Stimulated activated naive CD8-positive, alpha-beta T cell treated with anti-CD3 and anti-CD28 coated beads, Interleukin-15, amount 100 ng/mL, for 72 hours (primary cell): ENCODE measurements around the gene PNPLA2.
A peak's percentile ranks its signal among the peaks of the same experiment; 100 is the strongest.

Experiments
- ATAC-seq: fragments of 150-1000 bp; cut with Tn5 transposase; 2 replicates; pipeline ENCODE4 v1.10.0; 2021; ENCODE audit warnings: mild to moderate bottlenecking, moderate library complexity
- DNase-seq, 2 donors: peaks; one replicate each; pipeline ENCODE4 v3.0.0; 2021 to 2022
- H3K27ac Mint-ChIP-seq, 2 donors: one replicate each; pipeline ENCODE4 v1.8.0; 2022; ENCODE audit warnings: mild to moderate bottlenecking in 2 of 2, mixed read lengths in 2 of 2, moderate library complexity in 2 of 2
- H3K27me3 Mint-ChIP-seq: one replicate; pipeline ENCODE4 v1.8.0; 2022; ENCODE audit warnings: mixed read lengths
- H3K4me1 Mint-ChIP-seq: one replicate; pipeline ENCODE4 v1.8.0; 2022; ENCODE audit warnings: mild to moderate bottlenecking, mixed read lengths
- H3K4me3 Mint-ChIP-seq, 2 donors: one replicate each; pipeline ENCODE4 v1.8.0; 2022; ENCODE audit warnings: mild to moderate bottlenecking in 2 of 2, mixed read lengths in 2 of 2, moderate library complexity in 1 of 2
- H3K9me3 Mint-ChIP-seq, 2 donors: one replicate each; pipeline ENCODE4 v1.8.0; 2022; ENCODE audit warnings: mixed read lengths in 2 of 2

The PNPLA2 gene

DNA sequence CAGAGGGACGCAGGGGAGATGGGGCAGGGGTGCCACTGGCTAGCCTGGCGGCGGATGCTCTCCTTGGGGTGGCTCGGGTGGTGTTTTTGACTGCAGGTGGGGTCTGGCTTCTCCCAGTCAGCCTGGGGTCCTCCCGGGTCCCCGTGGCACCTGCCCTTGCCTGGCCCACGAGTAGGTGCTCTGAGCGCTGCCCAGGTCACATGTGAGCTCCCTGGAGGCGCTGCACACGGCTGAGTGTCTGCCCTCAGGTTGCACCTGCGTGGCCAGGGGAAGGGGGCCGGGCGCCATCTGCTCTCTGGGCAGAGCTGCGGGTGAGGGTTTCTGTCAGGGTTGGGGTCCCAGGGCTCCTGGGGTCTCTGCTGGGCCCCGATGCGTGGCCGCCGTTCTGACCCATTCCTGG is 29.2 kb downstream of the PNPLA2 start:
- Mint-ChIP-seq H3K9me3 (no peaks in the 10 kb centered on the region), H3K27ac (no peak overlapping the region), H3K27me3 (peaks cover 11% of the 10 kb centered on the region), H3K4me3 (no peak overlapping the region), H3K4me1 (peaks cover 50% of the 10 kb centered on the region)
- DNase-seq: no peak
- ATAC-seq: no peak

DNA sequence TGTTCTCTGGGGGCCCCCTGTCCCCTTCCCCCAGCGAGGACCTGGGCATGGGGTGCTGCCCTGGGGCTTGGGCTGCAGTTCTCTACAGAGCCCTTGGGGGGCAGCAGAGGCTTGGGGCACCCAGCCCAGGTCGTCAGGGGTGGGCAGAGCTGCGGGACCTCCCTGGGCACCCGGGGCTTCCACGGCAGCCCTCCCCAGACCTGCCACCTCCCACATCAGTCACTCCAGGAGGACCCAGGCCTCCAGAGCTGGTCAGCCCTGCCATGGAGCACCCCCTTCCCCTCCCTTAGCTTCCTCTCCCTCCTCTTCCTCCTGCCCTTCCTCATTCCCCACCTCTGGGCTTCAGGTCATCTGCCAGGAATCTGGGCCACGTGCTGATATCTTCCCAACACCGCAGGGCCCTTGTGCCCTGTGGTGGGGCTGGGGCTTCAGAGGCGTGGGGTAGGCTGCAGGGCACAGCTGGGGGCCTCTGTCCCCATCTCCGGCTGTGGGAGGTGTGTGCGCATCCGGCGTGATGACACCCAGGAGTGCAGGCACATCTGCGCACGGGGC is 29.7 kb downstream of the PNPLA2 start:
- DNase-seq: peak; percentile 71 to 72
- H3K27ac Mint-ChIP-seq: no peak overlapping the region
- peaks cover 11% of the 10 kb centered on the region for H3K27me3 Mint-ChIP-seq

DNA sequence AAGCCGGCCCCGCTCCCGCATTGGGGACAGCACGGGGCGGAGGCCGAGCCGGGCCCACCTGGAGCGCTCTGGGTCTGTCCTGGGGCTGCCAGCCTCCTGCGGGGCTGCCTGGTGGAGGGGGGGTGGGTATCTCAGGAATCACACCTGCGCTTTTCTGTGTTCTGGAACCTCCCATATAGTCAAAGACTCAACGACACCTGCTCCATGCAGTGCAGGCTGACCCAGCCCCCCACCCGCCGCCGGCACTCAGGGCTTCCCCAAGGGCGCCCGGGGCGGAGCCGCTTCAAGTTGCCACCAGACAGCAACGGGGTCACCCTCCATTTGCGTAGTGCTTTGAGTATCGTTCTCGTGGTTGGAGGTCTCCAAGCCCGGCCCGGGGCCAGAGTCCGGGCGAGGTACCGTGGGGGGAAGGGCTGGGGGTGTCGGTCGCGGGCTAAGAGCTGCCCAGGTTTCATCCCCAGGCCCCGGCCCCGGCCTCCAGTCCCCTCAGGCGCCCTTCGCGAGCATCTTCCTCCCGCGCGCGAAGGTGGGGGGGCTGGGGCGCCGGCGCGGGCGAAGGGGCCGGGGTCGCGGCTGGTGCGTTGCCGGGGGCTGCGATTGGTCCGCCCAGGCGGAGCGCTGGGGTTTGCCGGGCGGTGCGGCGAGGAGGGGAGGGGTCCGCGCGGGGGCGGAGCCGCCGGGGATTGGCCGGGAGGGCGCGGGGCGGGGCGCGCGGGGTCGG is 30.6 kb downstream of the PNPLA2 start:
- ATAC-seq (no peak), DNase-seq (no peak)
- Mint-ChIP-seq H3K4me1 (peaks cover 39% of the 10 kb centered on the region), H3K27me3 (peaks cover 11% of the 10 kb centered on the region), H3K9me3 (no peaks in the 10 kb centered on the region), H3K4me3 (peak overlapping the region; percentile 77 to 84), H3K27ac (no peak overlapping the region)

More for the DNA sequence above, 29.7 kb downstream of the PNPLA2 start:
- no peaks in the 10 kb centered on the region for H3K9me3 Mint-ChIP-seq
- ATAC-seq: peak; percentile 52
- peaks cover 47% of the 10 kb centered on the region for H3K4me1 Mint-ChIP-seq
- peak overlapping the region; percentile 17 to 84 for H3K4me3 Mint-ChIP-seq

DNA sequence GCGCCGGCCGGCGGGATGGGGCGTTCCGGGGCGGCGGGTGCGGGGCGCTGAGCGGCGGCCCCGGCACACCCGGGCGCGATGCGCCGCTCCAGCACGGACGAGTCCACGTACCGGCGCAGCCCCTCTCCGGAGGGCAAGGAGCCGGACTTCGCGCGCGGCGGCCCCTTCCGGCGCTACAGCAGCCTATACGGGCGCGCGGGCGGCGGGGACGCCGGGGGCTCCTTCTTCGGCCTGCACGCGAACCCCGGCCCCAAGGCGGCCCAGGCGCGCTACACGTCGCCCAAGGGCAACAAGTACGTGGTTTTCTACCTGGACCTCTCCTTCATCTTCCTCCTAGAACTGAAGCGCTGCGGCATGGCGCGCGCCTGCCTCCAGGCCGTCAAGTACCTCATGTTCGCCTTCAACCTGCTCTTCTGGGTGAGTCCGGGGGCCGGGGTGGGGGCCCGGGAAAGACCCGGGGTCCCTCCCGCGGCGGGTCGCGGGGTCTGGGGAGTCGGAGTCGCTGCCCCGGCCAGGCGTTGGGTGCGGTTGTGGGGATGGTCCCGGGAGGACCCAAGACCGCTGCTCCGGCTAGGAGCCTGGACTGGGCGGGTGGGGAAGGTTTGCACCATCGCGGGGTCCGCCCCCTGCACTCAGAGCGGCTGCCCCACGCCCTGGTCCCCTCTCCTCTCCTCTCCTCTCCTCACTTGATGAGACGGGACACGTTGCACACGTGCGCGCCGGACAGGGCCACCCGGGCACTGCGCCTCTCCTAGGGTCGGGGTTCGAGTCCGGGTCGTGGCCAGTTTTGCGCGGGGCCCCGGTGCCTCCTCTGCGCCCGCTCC is 31.4 kb downstream of the PNPLA2 start:
- Mint-ChIP-seq H3K27ac (no peak overlapping the region), H3K4me3 (peak overlapping the region; percentile 9 to 56), H3K4me1 (peaks cover 30% of the 10 kb centered on the region), H3K27me3 (peaks cover 11% of the 10 kb centered on the region), H3K9me3 (no peaks in the 10 kb centered on the region)
- DNase-seq: no peak
- no peak for ATAC-seq

DNA sequence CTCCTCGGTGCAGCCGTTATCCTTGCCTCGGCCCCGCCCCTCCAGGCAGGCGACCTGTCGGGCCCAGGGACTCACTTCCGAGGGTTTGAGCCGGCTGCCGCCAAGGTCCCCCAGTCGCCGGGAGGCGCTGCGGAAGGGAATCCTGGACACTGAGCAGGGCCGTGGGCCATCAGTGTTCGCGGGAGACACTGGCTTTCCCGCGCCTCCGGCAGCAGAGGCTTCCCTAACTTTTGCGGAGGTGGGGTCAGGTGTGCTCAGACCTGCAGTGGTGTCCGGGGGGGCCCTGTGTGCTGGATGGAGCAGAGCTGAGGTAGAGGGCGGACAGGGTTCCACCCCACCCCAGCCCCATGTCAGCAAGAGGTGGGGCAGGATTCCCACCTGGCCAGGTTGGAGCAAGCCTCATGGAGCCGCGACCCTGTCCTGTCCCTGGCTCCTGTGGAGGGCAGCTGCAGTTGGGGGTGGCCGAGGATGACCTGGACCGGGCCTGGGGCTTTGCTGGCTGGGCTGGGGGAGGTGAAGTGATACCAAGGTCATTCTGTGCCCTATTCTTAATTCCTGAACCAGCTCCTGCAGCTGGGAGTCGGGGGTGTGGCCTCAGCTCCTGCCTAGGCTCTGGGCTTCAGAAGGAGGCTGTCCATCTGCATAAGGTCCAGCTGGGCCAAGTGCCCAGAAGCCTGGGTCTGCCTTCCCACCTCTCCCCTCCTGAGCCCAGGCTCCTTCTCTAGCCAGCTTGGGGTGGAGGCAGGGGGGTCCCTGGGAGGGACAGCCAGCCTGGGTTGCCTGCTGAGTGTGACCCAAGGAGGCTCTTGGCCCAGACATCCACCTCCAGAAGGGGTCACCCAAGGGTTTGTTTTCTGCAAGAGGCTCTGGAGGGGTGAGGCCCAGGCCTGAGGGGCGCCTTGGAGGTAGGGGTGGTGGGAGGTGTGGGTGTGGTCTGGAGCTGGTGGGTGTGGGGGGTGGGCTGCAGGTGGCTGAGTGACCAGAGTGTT is 32.4 kb downstream of the PNPLA2 start:
- DNase-seq (no peak), ATAC-seq (no peak)
- Mint-ChIP-seq H3K4me1 (peaks cover 21% of the 10 kb centered on the region), H3K9me3 (no peaks in the 10 kb centered on the region), H3K27me3 (peaks cover 11% of the 10 kb centered on the region), H3K4me3 (no peak overlapping the region), H3K27ac (no peak overlapping the region)

GRCh38 chr11:852762-853161 is 34.0 kb downstream of the PNPLA2 start:
- ATAC-seq (no peak), DNase-seq (no peak)
- Mint-ChIP-seq H3K4me1 (peaks cover 20% of the 10 kb centered on the region), H3K4me3 (no peak overlapping the region), H3K27me3 (peaks cover 11% of the 10 kb centered on the region), H3K27ac (no peak overlapping the region), H3K9me3 (no peaks in the 10 kb centered on the region)

- Mint-ChIP-seq H3K4me3 (no peak overlapping the region), H3K9me3 (no peaks in the 10 kb centered on the region), H3K27ac (no peak overlapping the region), H3K27me3 (peaks cover 4% of the 10 kb centered on the region), H3K4me1 (peaks cover 13% of the 10 kb centered on the region)
- ATAC-seq (no peak), DNase-seq (no peak)
These were observed 35.2 kb downstream of the PNPLA2 start for GRCh38 chr11:853682-854448.

DNA sequence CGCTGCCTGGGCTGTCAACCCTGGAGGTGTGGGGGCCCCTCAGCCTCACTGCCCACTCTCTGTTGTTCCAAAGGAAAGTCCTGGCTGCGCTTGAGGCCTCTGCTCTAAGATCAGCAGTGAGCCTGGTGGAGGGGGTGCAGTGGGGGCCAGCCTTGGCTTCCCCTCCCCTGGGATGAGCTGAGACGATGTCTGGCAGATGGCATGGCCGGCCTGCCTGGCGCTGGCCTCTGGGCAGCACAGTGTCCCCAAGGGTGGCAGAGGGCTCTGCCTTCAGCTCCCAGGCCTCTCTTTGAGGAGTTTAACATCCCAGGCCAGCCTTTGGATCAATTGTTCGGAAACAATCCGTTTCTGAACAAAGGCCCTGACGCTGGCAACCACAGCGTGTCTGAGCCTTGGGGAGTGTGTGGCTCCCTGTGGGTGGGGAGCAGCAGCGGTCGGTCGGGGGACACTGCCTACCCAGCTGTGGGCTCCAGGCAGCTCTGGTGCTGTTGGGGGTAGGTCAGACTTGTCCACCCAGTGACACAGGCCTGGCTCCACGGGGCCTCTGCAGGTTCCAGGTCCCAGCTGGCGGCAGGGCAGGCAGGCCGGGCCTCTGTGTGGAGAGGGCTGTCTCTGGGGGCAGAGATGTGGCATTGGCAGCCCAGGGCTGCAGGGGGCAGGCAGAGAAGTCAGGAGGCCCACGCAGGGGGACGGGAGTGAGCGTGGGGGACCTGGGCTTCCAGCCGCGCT is 36.1 kb downstream of the PNPLA2 start:
- Mint-ChIP-seq H3K9me3 (no peaks in the 10 kb centered on the region), H3K4me1 (peaks cover 13% of the 10 kb centered on the region), H3K4me3 (no peak overlapping the region), H3K27me3 (no peaks in the 10 kb centered on the region), H3K27ac (peak overlapping the region in 1 of 2 donors; percentile 27)
- DNase-seq: no peak
- no peak for ATAC-seq

- Mint-ChIP-seq H3K27ac (no peak overlapping the region), H3K27me3 (no peaks in the 10 kb centered on the region), H3K4me1 (peaks cover 18% of the 10 kb centered on the region), H3K4me3 (no peak overlapping the region), H3K9me3 (no peaks in the 10 kb centered on the region)
- no peak for DNase-seq
- no peak for ATAC-seq
These were observed 36.6 kb downstream of the PNPLA2 start for GRCh38 chr11:855330-855674.

DNA sequence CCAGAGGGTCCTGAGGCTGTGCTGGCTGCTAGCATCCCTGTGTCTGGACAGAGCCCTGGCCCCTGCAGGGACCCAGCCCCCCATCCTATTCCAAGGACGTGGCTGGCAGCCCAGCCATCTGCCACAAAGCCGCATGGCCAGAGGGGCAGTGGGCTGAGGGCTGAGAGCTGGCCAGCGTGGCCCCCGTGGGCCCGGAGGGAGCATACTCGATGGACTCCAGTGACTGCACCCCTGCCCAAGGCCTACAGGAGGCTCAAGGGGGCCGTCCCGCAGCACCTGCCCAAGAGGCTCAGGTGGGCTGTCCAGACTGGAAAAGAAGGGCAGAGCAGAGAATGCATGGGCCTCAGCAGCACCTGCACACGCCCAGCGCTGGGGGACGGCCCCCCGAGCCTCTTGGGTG is 37.1 kb downstream of the PNPLA2 start:
- DNase-seq (no peak), ATAC-seq (no peak)
- no peak overlapping the region for H3K4me3 Mint-ChIP-seq
- no peaks in the 10 kb centered on the region for H3K9me3 Mint-ChIP-seq
- H3K27me3 Mint-ChIP-seq: no peaks in the 10 kb centered on the region
- peaks cover 18% of the 10 kb centered on the region for H3K4me1 Mint-ChIP-seq
- no peak overlapping the region for H3K27ac Mint-ChIP-seq

- no peaks in the 10 kb centered on the region for H3K27me3 Mint-ChIP-seq
- H3K9me3 Mint-ChIP-seq: no peaks in the 10 kb centered on the region
- ATAC-seq (no peak), DNase-seq (no peak)
- H3K4me1 Mint-ChIP-seq: peaks cover 18% of the 10 kb centered on the region
- H3K27ac Mint-ChIP-seq: peak overlapping the region; percentile 82 to 96
- H3K4me3 Mint-ChIP-seq: no peak overlapping the region
These were observed 37.7 kb downstream of the PNPLA2 start for GRCh38 chr11:856397-856796.

DNA sequence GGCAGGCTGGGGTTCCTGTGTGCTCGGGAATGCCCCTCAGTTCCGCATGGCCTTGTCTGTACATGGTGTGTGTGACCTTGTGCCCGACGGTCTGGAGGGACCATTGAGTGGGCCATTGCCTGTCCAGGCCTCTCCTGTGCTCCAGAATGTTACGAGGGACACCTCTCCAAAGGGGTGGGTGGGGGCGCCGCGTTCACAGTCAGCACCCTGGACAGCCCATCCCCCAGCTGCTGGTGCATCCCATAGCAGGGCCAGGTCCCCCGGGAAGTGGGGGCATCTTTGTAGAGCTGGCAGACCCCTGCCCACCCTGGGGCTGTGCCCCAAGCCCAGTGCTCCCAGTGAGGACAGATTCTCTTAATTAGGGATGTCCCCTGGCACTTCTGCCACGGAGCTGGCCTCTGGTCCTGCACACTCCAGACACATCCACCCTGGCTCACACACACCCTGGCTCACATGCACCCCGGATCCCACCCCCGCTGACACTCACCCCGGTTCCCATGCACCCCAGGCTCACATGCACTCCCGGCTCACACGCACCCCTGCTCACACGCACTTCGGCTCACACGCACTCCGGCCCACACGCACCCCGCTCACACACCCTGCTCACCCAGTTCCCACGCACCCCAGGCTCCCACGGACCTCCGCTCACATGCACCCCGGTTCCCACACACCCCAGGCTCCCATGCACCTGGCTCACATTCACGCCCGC is 39.5 kb downstream of the PNPLA2 start:
- Mint-ChIP-seq H3K9me3 (no peaks in the 10 kb centered on the region), H3K27ac (peak overlapping the region; percentile 4 to 62), H3K4me3 (peak overlapping the region in 1 of 2 donors; percentile 26), H3K27me3 (no peaks in the 10 kb centered on the region), H3K4me1 (peaks cover 18% of the 10 kb centered on the region)
- DNase-seq (no peak), ATAC-seq (no peak)

DNA sequence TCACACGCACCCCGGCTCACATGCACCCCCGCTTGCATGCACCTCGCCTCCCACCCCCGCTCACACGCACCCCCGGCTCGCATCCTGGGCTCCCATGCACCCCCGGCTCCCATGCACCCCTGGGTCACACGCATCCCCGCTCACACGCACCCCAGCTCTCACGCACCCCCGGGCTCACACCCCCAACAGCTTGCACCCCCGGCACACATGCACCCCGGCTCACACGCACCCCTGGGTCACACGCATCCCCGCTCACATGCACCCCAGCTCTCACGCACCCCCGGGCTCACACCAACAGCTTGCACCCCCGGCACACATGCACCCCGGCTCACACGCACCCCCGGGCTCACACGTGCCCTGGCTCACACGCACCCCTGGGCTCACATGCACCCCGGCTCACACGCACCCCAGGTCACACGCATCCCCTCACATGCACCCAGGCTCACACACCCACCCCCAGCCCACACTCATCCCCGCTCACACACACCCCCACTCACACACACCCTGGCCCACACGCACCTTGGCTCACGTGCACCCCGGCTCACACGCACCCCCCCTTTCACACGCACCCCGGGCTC is 40.1 kb downstream of the PNPLA2 start:
- Mint-ChIP-seq H3K9me3 (no peaks in the 10 kb centered on the region), H3K27me3 (no peaks in the 10 kb centered on the region), H3K27ac (peak overlapping the region in 1 of 2 donors; percentile 62), H3K4me3 (peak overlapping the region in 1 of 2 donors; percentile 26), H3K4me1 (peaks cover 18% of the 10 kb centered on the region)
- DNase-seq: no peak
- peak; percentile 29 for ATAC-seq
